Measurements from ENCODE around the gene SLC25A26. TPM values are rescaled to one million over a fixed set of nuclear protein-coding genes. Genes with fewer than 3 reads are reported as not detected.

Gene SLC25A26
- total RNA-seq, 1 experiment from 2014 or later, result 13.2 TPM

- TF ChIP-seq TCF7L2 (IDR thresholded peaks at IDR 0.05; ENCODE audit: low read depth, low read length) (no peak), POLR2AphosphoS5 (IDR thresholded peaks at IDR 0.05; ENCODE audit: low read depth, low read length) (no peak), REST (IDR thresholded peaks at IDR 0.05; ENCODE audit: insufficient read depth in 1 of 2, low read depth in 2 of 2, low read length in 1 of 2) (no peak)
- TF ChIP-seq, protein P1, sequence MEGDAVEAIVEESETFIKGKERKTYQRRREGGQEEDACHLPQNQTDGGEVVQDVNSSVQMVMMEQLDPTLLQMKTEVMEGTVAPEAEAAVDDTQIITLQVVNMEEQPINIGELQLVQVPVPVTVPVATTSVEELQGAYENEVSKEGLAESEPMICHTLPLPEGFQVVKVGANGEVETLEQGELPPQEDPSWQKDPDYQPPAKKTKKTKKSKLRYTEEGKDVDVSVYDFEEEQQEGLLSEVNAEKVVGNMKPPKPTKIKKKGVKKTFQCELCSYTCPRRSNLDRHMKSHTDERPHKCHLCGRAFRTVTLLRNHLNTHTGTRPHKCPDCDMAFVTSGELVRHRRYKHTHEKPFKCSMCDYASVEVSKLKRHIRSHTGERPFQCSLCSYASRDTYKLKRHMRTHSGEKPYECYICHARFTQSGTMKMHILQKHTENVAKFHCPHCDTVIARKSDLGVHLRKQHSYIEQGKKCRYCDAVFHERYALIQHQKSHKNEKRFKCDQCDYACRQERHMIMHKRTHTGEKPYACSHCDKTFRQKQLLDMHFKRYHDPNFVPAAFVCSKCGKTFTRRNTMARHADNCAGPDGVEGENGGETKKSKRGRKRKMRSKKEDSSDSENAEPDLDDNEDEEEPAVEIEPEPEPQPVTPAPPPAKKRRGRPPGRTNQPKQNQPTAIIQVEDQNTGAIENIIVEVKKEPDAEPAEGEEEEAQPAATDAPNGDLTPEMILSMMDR (IDR thresholded peaks at IDR 0.05), result no peak
- no TSS peak for BruUV-seq (replicated peaks)
- ATAC-seq (no peak), DNase-seq (ENCODE audit: low read depth, low spot score) (no peak)
- no peaks in the 10 kb centered on the region for H3K9me3 ChIP-seq (ENCODE audit: control insufficient read depth, insufficient read depth, low read depth, low read length)
- H3K27ac ChIP-seq (ENCODE audit: low read length), result no peak overlapping the region
- intact Hi-C loops (cut with micrococcal nuclease; ENCODE audit: unreplicated experiment) (no loop called here), in situ Hi-C loops (cut with HindIII; ENCODE audit: low pct_unique_long_range_greater_than_20kb, low sequenced_read_pairs) (no loop called here)
- H3K27me3 ChIP-seq (ENCODE audit: control insufficient read depth, insufficient read depth, low read length), result no peaks in the 10 kb centered on the region
- H3K4me1 ChIP-seq (ENCODE audit: control insufficient read depth, insufficient read depth, low read length), result no peaks in the 10 kb centered on the region
- no peaks in the 10 kb centered on the region for H3K36me3 ChIP-seq (ENCODE audit: control insufficient read depth, insufficient read depth, low read length)
- POLR2A ChIA-PET, result interaction anchor here (0.6 kb wide), 1 partner anchor 9 kb away, joined by 3 read pairs; no protein-coding TSS in a partner anchor
- CTCF ChIA-PET, result no interaction called here
- H3K4me3 ChIP-seq (ENCODE audit: low read depth in 2 of 2, low read length in 2 of 2), result no peak overlapping the region
These were observed 132.7 kb downstream of the SLC25A26 start for GRCh38 chr3:66353530-66353929.

GRCh38 chr3:66354001-66354400 is 133.2 kb downstream of the SLC25A26 start:
- intact Hi-C loops (cut with micrococcal nuclease; ENCODE audit: unreplicated experiment), result no loop called here
- H3K4me1 ChIP-seq (ENCODE audit: control insufficient read depth, insufficient read depth, low read length), result no peaks in the 10 kb centered on the region
- H3K27me3 ChIP-seq (ENCODE audit: control insufficient read depth, insufficient read depth, low read length), result no peaks in the 10 kb centered on the region
- H3K4me3 ChIP-seq (ENCODE audit: low read depth in 2 of 2, low read length in 2 of 2), result no peak overlapping the region
- no TSS peak for BruUV-seq (replicated peaks)
- no peak for TF ChIP-seq TCF7L2 (IDR thresholded peaks at IDR 0.05; ENCODE audit: low read depth, low read length)
- TF ChIP-seq, protein P1 (IDR thresholded peaks at IDR 0.05), result no peak
- no peak for TF ChIP-seq SIN3A (IDR thresholded peaks at IDR 0.05; ENCODE audit: borderline replicate concordance, insufficient read depth, low read depth, low read length)
- TF ChIP-seq POLR2AphosphoS5 (IDR thresholded peaks at IDR 0.05; ENCODE audit: low read depth, low read length), result no peak
- no peak for TF ChIP-seq REST (IDR thresholded peaks at IDR 0.05; ENCODE audit: insufficient read depth in 1 of 2, low read depth in 2 of 2, low read length in 1 of 2)
- ChIA-PET POLR2A (interaction anchor here (0.6 kb wide), 1 partner anchor 9 kb away, joined by 3 read pairs; no protein-coding TSS in a partner anchor), CTCF (interaction anchor here (0.6 to 0.7 kb wide), 2 partner anchors 35 to 77 kb away, joined by 4 to 12 read pairs; no protein-coding TSS in a partner anchor)
- no peaks in the 10 kb centered on the region for H3K36me3 ChIP-seq (ENCODE audit: control insufficient read depth, insufficient read depth, low read length)
- ATAC-seq (no peak), DNase-seq (ENCODE audit: low read depth, low spot score) (no peak)
- no peak overlapping the region for H3K27ac ChIP-seq (ENCODE audit: low read length)
- in situ Hi-C loops (cut with HindIII; ENCODE audit: low pct_unique_long_range_greater_than_20kb, low sequenced_read_pairs), result no loop called here
- no peaks in the 10 kb centered on the region for H3K9me3 ChIP-seq (ENCODE audit: control insufficient read depth, insufficient read depth, low read depth, low read length)
